IPS-20b (cell line): Measurements from ENCODE around the gene BLOC1S1.

Experiments used
- H3K27ac ChIP-seq: one replicate; pipeline ENCODE4 v1.5.1; 2013; ENCODE audit warnings: low read length
- H3K27me3 ChIP-seq: 2 replicates; pipeline ENCODE4 v1.6.1; 2013; ENCODE audit warnings: mild to moderate bottlenecking, low read length, inconsistent platforms; ENCODE audit not compliant: insufficient read depth
- H3K36me3 ChIP-seq: 2 replicates; pipeline ENCODE4 v1.6.1; 2013; ENCODE audit warnings: low read depth, mild to moderate bottlenecking, inconsistent platforms, low read length, moderate library complexity; ENCODE audit not compliant: insufficient read depth
- H3K4me1 ChIP-seq: 2 replicates; pipeline ENCODE4 v1.6.1; 2013; ENCODE audit warnings: mild to moderate bottlenecking, control low read depth, inconsistent platforms, low read length, moderate library complexity; ENCODE audit not compliant: insufficient read depth
- H3K4me3 ChIP-seq: 2 replicates; pipeline ENCODE4 v1.5.1; 2013; ENCODE audit warnings: mild to moderate bottlenecking, low read length, inconsistent platforms
- H3K9ac ChIP-seq: 2 replicates; pipeline ENCODE4 v1.6.1; 2013; ENCODE audit warnings: low read depth, mild to moderate bottlenecking, inconsistent platforms, low read length, moderate library complexity
- H3K9me3 ChIP-seq: 2 replicates; pipeline ENCODE4 v1.6.1; 2013; ENCODE audit warnings: mild to moderate bottlenecking, low read depth, low read length, inconsistent platforms; ENCODE audit not compliant: insufficient read depth

The BLOC1S1 gene

GRCh38 chr12:55724940-55725309 is 9.1 kb downstream of the BLOC1S1 start:
- Histone ChIP-seq H3K9ac (no peak overlapping the region), H3K36me3 (peaks cover 43% of the 10 kb centered on the region), H3K27ac (no peak overlapping the region), H3K27me3 (no peaks in the 10 kb centered on the region), H3K4me3 (no peak overlapping the region), H3K4me1 (peaks cover 6% of the 10 kb centered on the region; the same call in 1 of the 2 replicates), H3K9me3 (no peaks in the 10 kb centered on the region)

GRCh38 chr12:55725556-55725955 is 9.7 kb downstream of the BLOC1S1 start:
- Histone ChIP-seq H3K27me3 (no peaks in the 10 kb centered on the region), H3K4me1 (peaks cover 6% of the 10 kb centered on the region; the same call in 1 of the 2 replicates), H3K9ac (no peak overlapping the region), H3K9me3 (no peaks in the 10 kb centered on the region), H3K36me3 (peaks cover 43% of the 10 kb centered on the region), H3K27ac (no peak overlapping the region), H3K4me3 (no peak overlapping the region)

GRCh38 chr12:55726971-55727370 is 11.1 kb downstream of the BLOC1S1 start:
- no peaks in the 10 kb centered on the region for H3K27me3 ChIP-seq
- H3K9me3 ChIP-seq, result no peaks in the 10 kb centered on the region
- H3K27ac ChIP-seq, result no peak overlapping the region
- peak overlapping the region; percentile 88; the same call in 1 of the 2 replicates for H3K9ac ChIP-seq
- H3K4me1 ChIP-seq, result peaks cover 6% of the 10 kb centered on the region; the same call in 1 of the 2 replicates
- peaks cover 43% of the 10 kb centered on the region for H3K36me3 ChIP-seq
- H3K4me3 ChIP-seq, result peak overlapping the region; percentile 83

DNA sequence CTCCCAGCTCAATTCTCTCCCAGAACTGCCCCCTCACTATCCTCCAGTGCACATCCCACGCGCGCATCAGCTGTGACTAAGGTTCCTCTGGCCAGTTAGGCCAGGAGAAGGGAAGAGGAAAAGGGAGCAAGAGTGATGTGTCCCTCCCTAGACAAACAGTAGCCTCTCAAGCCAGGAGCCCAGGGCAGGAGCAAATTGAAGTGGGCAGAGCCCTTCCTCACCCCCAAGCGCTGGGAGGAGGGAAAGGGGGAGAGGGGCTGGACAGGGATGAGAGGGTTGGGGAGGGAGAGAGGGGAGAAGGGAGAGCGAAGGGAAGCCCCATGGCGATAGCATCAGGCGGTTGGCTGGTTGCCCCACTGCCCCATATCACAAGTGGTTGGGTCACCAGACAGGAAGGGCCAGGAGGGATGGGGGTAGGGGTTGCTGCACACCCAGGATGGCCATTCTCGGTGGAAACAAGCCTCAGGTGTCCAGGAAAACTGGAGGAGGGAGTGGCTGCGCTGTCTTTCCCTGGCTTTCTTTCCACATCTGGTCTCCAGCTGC is 11.9 kb downstream of the BLOC1S1 start:
- peaks cover 43% of the 10 kb centered on the region for H3K36me3 ChIP-seq
- H3K4me3 ChIP-seq, result peak overlapping the region; percentile 83
- H3K9me3 ChIP-seq, result no peaks in the 10 kb centered on the region
- H3K27ac ChIP-seq, result no peak overlapping the region
- H3K4me1 ChIP-seq, result peaks cover 6% of the 10 kb centered on the region; the same call in 1 of the 2 replicates
- no peaks in the 10 kb centered on the region for H3K27me3 ChIP-seq
- peak overlapping the region; percentile 88 for H3K9ac ChIP-seq

DNA sequence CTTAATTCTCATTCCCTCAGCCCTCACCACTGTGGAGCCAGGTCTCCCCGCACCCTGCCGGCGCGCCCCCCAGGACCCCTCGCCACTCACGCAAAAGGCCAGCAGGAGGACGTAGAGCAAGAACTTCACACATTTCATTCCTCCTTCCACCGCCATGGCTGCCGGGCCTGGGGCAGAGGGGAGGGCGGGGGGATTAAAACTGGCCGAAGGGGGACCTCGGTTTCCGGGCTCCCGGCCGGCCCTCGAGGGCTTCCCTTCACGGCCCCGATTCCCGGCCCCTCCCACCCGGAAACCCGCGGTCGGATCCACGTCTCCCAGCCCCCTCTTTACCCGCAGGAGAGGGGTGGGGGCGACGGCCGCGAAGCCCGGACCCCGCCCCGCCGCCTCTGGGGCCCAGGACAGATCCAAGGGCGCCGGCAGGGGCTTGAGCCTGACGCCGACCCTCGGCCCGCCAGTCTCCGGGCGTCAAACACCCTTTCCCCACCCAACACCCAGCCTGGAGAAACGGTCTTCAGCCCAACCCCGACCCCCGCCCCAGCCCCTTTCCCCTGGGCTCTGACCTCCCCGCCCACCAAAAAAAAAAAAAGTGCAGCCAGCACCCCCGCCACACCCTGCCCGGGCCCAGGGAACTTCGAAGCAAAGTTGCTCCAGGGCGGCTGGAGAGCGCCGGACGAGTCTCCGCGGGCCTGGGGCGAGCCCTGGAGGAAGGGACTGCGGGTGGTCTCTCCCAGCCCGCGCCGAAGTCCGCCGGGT is 12.5 kb downstream of the BLOC1S1 start:
- Histone ChIP-seq H3K9me3 (no peaks in the 10 kb centered on the region), H3K36me3 (peaks cover 36% of the 10 kb centered on the region), H3K27ac (no peak overlapping the region), H3K4me1 (peaks cover 6% of the 10 kb centered on the region; the same call in 1 of the 2 replicates), H3K4me3 (peak overlapping the region; percentile 83), H3K9ac (peak overlapping the region; percentile 88), H3K27me3 (no peaks in the 10 kb centered on the region)

DNA sequence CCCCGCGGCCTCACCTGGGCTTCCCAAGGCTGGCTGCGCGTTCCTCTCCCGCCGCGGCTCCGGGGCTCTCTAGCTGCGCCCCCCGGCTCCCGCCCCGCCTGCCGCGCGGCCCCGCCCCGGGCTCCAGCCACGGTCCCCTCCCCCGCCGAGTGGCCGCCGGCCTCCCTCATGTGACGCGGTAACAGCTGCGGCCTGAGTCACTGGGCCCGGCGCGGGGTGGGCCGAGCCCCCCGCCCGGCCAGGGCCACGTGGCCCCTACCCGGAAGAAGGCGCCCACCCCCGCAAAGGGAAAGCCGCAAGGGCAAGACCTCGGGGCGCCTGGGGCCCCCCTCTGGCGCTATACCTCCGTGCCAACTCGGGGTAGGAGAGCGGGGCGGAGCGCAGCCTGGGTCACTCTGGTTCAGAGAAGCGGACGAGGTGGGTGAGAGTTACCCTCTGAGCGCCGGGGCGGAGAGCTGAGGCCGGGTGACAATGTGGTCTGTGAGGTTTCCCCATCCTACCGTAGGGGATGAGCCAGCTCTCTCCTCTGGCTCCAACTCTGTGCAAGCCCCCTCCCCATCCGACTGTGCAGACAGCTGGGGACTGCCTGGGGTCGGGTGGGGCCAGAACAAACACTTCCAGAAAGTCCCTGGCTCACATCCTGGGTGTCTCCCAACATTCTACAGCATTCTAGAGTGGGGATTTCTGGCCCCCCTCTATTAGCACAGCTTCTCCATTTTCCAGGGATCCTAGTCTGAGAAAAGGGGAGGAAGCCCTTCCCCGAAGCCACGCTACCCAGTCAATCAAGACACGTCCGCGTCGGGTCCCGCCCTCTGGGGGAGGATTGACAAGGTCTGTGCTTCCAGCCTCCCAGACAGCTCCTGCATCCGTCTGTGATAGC is 13.3 kb downstream of the BLOC1S1 start, which contains the start of gene CD63:
Gene CD63 (minus strand): TSS at position 71 of the 880 bp plus-strand sequence. CDS start 668 bp downstream, outside the sequence.
- Histone ChIP-seq H3K27ac (peak within 1 kb of the TSS; percentile 75), H3K4me1 (peaks cover 6% of the 10 kb centered on the region; the same call in 1 of the 2 replicates)

DNA sequence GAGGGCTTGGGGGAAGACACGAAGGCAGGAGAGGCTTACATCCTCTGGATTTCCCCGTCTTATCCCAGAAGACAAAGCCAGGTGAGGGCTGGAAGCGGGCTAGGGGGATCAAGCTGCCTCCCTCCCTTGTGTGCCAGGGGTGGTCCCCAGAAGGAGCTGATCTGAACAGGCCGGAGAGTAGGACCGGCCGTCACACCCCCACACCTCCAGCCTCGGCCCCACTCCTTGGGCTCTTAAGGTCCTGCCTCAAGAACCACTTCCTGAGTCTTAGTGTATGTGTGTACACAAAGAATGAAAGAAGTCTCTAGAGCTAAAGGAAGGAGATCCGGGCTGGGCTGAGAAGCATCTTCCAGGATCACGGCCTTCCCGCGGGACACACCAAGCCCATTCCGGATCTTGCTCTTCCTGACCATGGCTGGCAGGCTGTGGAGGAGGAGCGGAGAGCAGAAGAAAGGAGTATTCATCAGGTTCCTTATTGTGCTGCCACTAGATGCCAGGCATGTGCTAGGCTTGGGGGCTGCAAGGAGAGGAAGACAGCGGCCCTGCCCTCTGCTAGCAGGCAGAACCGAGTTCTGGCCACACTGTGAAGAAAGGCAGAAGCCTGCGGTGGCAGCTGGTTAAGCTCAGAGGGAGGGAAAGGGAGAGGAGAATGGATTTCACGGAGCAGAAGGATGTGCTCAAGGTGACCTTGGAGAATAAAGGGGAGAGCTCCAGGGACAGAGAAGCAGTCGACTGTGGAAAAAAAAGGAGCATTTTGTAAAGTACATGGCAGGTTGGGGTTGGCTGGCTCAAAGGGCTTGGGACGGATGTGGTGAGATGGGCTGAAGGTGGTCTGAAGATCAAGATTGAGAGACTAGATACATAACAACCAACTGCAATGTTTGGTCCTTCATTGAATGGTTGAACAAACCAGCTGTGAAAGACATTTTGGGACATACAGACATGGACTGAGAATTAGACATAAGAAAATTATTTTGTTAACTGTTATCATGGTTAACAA is 14.3 kb downstream of the BLOC1S1 start:
- peak overlapping the region; percentile 83 for H3K4me3 ChIP-seq
- H3K27me3 ChIP-seq, result no peaks in the 10 kb centered on the region
- H3K9me3 ChIP-seq, result no peaks in the 10 kb centered on the region
- H3K36me3 ChIP-seq, result peaks cover 19% of the 10 kb centered on the region
- H3K9ac ChIP-seq, result peak overlapping the region; percentile 88; the same call in 1 of the 2 replicates
- no peak overlapping the region for H3K27ac ChIP-seq
- peaks cover 6% of the 10 kb centered on the region; the same call in 1 of the 2 replicates for H3K4me1 ChIP-seq

More for the DNA sequence above, 13.3 kb downstream of the BLOC1S1 start, which contains the start of gene CD63:
- peaks cover 28% of the 10 kb centered on the region for H3K36me3 ChIP-seq
- no peaks in the 10 kb centered on the region for H3K27me3 ChIP-seq
- H3K4me3 ChIP-seq, result peak within 1 kb of the TSS; percentile 83
- H3K9ac ChIP-seq, result peak within 1 kb of the TSS; percentile 88
- H3K9me3 ChIP-seq, result no peaks in the 10 kb centered on the region

- no peaks in the 10 kb centered on the region for H3K9me3 ChIP-seq
- H3K27ac ChIP-seq, result no peak overlapping the region
- peaks cover 3% of the 10 kb centered on the region; the same call in 1 of the 2 replicates for H3K4me1 ChIP-seq
- H3K27me3 ChIP-seq, result no peaks in the 10 kb centered on the region
- no peak overlapping the region for H3K4me3 ChIP-seq
- H3K9ac ChIP-seq, result no peak overlapping the region
- H3K36me3 ChIP-seq, result no peaks in the 10 kb centered on the region
These were observed 16.4 kb downstream of the BLOC1S1 start for GRCh38 chr12:55732288-55732687.

DNA sequence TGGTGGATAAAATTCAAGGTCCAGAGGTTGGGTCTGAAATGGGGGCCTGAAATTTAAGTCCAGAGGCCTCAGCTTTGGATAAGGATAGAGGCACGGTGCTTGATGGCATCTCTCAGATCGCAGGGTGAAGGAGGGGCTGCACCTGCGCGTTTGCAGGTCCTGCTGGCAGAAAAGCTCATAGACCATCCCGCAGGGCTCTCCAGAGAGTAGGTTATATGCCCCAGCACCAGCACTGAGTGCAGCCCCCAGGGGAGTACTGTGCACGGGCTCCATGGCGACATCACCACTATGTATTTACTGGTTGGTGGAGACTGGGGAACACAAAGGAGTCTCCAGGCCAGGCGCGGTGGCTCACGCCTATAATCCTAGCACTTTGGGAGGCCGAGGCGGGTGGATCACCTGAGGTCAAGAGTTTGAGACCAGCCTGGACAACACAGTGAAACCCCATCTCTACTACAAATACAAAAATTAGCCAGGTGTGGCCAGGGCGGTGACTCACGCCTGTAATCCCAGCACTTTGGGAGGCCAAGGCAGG is 17.2 kb downstream of the BLOC1S1 start:
- Histone ChIP-seq H3K4me3 (no peak overlapping the region), H3K9me3 (no peaks in the 10 kb centered on the region), H3K27me3 (no peaks in the 10 kb centered on the region), H3K9ac (no peak overlapping the region), H3K27ac (no peak overlapping the region), H3K4me1 (peaks cover 5% of the 10 kb centered on the region; the same call in 1 of the 2 replicates), H3K36me3 (no peaks in the 10 kb centered on the region)

DNA sequence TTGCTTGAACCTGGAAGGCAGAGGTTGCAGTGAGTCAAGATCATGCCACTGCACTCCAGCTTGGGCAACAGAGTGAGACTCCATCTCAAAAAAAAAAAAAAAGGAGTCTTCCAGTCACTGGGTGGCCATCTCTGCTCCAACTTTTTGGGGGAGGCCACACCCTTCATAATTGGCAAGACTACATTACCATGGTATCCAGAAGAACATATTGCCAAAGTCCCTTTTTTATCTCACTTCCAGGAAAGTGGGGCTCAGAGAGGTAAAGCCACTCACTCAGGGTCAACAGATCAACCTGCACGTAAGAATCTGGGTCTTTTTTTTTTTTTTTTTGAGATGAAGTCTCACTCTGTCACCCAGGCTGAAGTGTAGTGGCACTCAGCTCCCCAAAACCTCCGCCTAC is 18.0 kb downstream of the BLOC1S1 start:
- Histone ChIP-seq H3K9me3 (no peaks in the 10 kb centered on the region), H3K4me3 (no peak overlapping the region), H3K27me3 (no peaks in the 10 kb centered on the region), H3K4me1 (peaks cover 5% of the 10 kb centered on the region; the same call in 1 of the 2 replicates), H3K36me3 (no peaks in the 10 kb centered on the region), H3K27ac (no peak overlapping the region), H3K9ac (no peak overlapping the region)
